Subcutaneous abdominal adipose tissue (tissue), 5 donors: ENCODE results near the gene ZNF362.

Experiments used
- H3K27ac ChIP-seq: one replicate; pipeline ENCODE4 v1.7.0; 2013; ENCODE audit warnings: low read depth, mild to moderate bottlenecking, inconsistent platforms, low read length, moderate library complexity
- H3K27me3 ChIP-seq, 5 donors: one replicate each; pipeline ENCODE4 v1.7.0; 2013; ENCODE audit warnings: low read length in 5 of 5, inconsistent platforms in 1 of 5; ENCODE audit not compliant: control insufficient read depth in 5 of 5, insufficient read depth in 4 of 5
- H3K36me3 ChIP-seq, 5 donors: one replicate each; pipeline ENCODE4 v1.7.0; 2013; ENCODE audit warnings: low read length in 5 of 5; ENCODE audit not compliant: control insufficient read depth in 5 of 5, insufficient read depth in 5 of 5
- H3K4me1 ChIP-seq, 5 donors: one replicate each; pipeline ENCODE4 v1.7.0; 2013; ENCODE audit warnings: low read length in 5 of 5, mild to moderate bottlenecking in 3 of 5, moderate library complexity in 1 of 5; ENCODE audit not compliant: control insufficient read depth in 5 of 5, insufficient read depth in 5 of 5
- H3K4me3 ChIP-seq, 5 donors: one replicate each; pipeline ENCODE4 v1.7.0; 2013; ENCODE audit warnings: low read length in 5 of 5, low read depth in 1 of 5
- H3K9ac ChIP-seq, 5 donors: one replicate each; pipeline ENCODE4 v1.7.0; 2013; ENCODE audit warnings: low read length in 5 of 5, mild to moderate bottlenecking in 4 of 5, moderate library complexity in 3 of 5
- H3K9me3 ChIP-seq, 5 donors: one replicate each; pipeline ENCODE4 v1.7.0; 2013; ENCODE audit warnings: low read length in 5 of 5; ENCODE audit not compliant: control insufficient read depth in 5 of 5
- donor health status: healthy.
- donor health status: healthy.
- donor health status: healthy.
- donor health status: healthy.
- donor health status: healthy.

The ZNF362 gene

GRCh38 chr1:33347650-33347992 lies 91.3 kb downstream of the ZNF362 start:
- Histone ChIP-seq H3K4me3 (peak overlapping the region; percentile 80 to 94 (median 85)), H3K9me3 (no peaks in the 10 kb centered on the region), H3K9ac (peak overlapping the region in 4 of 5 donors; percentile 53 to 87 (median 71)), H3K27me3 (no peaks in the 10 kb centered on the region), H3K4me1 (peaks cover 9 to 73% (median 57%) of the 10 kb centered on the region in 5 donors), H3K36me3 (peaks cover 0 to 8% (median 0%) of the 10 kb centered on the region in 5 donors), H3K27ac (peak overlapping the region; percentile 87)

GRCh38 chr1:33348194-33348593 lies 91.9 kb downstream of the ZNF362 start:
- no peaks in the 10 kb centered on the region for H3K27me3 ChIP-seq
- H3K4me1 ChIP-seq, result peaks cover 9 to 68% (median 52%) of the 10 kb centered on the region in 5 donors
- no peaks in the 10 kb centered on the region for H3K9me3 ChIP-seq
- peak overlapping the region; percentile 87 for H3K27ac ChIP-seq
- H3K36me3 ChIP-seq, result peaks cover 0 to 8% (median 0%) of the 10 kb centered on the region in 5 donors
- H3K9ac ChIP-seq, result peak overlapping the region in 4 of 5 donors; percentile 83 to 88 (median 85)
- peak overlapping the region; percentile 80 to 94 (median 85) for H3K4me3 ChIP-seq

DNA sequence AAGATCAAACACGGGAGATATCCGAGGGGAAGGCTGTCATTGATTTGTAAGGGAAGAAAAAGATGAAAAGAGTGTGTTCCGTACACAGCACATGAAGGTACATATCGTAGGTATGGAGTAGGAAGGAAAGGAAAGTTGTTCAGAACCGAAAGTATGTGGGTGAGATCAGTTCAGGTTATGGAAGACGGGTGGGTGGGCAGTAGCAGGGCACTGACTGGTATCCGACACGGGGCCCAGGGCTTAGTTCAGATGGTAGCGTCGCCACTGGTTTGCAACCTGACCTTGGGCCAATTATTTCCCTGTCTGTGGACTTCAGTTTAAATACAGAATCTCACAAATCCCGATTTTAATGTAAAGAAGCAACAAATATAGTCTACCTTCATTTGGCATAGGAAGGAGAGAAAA lies 92.4 kb downstream of the ZNF362 start:
- Histone ChIP-seq H3K4me3 (peak overlapping the region; percentile 80 to 94 (median 85)), H3K36me3 (peaks cover 0 to 8% (median 0%) of the 10 kb centered on the region in 5 donors), H3K4me1 (peaks cover 9 to 63% (median 47%) of the 10 kb centered on the region in 5 donors), H3K9me3 (no peaks in the 10 kb centered on the region), H3K27me3 (no peaks in the 10 kb centered on the region), H3K27ac (peak overlapping the region; percentile 87), H3K9ac (peak overlapping the region; percentile 76 to 88 (median 83))

DNA sequence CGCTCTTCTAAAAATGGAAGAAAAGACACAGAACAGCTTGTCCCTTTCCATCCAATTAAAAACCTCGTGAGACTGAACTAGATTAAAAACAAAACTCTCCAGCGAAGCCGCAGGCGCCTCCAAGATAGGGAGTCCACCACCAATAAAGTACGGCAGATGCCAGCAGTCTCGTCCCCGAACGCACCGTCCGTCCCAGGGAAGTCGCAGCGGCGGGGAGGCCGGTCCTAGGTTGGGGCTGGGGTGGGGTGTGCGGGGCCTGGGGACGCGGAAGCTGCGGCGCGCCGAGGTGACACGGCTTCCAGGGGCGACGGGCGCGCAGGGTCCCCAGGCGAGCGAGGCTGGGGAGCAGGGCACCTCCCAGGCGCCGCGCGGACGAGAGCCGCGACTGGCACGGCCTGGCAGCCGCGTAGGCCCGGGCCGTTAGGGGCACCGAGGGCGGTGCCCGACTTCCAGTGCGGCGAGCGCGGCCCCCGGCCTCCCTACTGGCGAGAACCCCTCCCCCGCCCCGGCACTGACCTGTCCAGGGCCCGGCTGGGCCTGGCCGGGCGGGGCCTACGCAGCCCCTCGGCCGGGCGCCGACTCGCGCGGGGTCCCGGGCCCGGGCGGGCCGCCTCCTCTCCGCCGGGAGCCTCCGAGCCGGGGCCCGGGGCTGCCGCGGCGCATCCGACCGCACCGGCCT lies 92.9 kb downstream of the ZNF362 start:
- no peaks in the 10 kb centered on the region for H3K9me3 ChIP-seq
- H3K9ac ChIP-seq, result peak overlapping the region; percentile 76 to 88 (median 83)
- H3K4me1 ChIP-seq, result peaks cover 9 to 59% (median 47%) of the 10 kb centered on the region in 5 donors

DNA sequence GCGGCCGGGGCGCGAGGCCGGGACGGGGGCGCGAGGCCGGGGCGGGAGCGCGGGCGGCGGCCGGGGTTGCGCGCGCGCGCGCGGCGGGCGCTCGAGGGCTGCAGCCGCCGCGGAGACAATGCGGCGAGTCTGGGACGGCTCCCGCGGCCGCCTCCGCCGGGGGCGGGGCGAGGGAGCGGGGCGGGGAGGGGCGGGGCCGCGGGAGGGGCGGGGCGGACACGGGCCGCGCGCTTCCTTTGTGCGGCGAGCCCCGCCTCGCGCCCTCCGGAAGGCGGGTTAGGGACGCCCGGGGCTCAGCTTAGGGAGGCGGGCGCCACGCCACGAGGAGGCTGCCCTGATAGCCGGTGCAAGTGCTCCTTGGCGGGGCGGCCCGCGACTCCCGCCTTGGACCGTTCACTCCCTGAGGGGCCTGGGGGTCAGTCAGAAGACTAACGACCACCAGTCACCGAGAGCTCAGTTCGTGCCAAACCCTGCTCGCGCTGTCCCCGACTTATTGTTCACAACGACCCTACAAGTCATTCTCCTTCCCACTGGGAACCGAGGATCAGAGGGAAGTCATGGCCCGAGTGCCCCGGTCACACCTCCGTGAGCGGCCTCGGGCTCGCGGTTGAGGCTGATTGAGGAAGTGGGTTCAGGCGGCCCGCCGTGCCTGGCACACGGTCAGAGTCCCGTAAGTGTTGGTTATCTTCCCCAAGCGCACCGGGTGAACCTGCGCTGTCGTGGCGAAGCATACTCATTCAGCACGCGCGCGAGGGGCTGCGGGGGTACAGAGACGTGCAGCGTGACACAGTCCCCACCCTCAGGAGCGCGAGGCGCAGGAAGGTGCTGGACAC lies 93.7 kb downstream of the ZNF362 start:
- peak overlapping the region; percentile 65 for H3K27ac ChIP-seq
- H3K9ac ChIP-seq, result peak overlapping the region; percentile 9 to 79 (median 68)
- H3K4me1 ChIP-seq, result peaks cover 9 to 51% (median 43%) of the 10 kb centered on the region in 5 donors
- H3K36me3 ChIP-seq, result peaks cover 0 to 9% (median 3%) of the 10 kb centered on the region in 5 donors
- no peaks in the 10 kb centered on the region for H3K27me3 ChIP-seq
- H3K9me3 ChIP-seq, result no peaks in the 10 kb centered on the region
- peak overlapping the region; percentile 64 to 94 (median 85) for H3K4me3 ChIP-seq

More for the DNA sequence above, 92.9 kb downstream of the ZNF362 start:
- peak overlapping the region; percentile 80 to 94 (median 85) for H3K4me3 ChIP-seq
- H3K27me3 ChIP-seq, result no peaks in the 10 kb centered on the region
- peak overlapping the region; percentile 87 for H3K27ac ChIP-seq
- H3K36me3 ChIP-seq, result peaks cover 0 to 5% (median 2%) of the 10 kb centered on the region in 5 donors
